Rectal smooth muscle tissue (tissue), 1 donor: Measurements from ENCODE around the gene GPR78.

Experiments
- H3K27ac ChIP-seq: one replicate; pipeline ENCODE4 v1.7.0; 2013; ENCODE audit warnings: low read depth, low read length, inconsistent platforms
- H3K27me3 ChIP-seq: one replicate; pipeline ENCODE4 v1.7.0; 2013; ENCODE audit warnings: low read length; ENCODE audit not compliant: control insufficient read depth, insufficient read depth
- H3K36me3 ChIP-seq: one replicate; pipeline ENCODE4 v1.7.0; 2013; ENCODE audit warnings: low read length; ENCODE audit not compliant: control insufficient read depth, insufficient read depth
- H3K4me1 ChIP-seq: one replicate; pipeline ENCODE4 v1.7.0; 2013; ENCODE audit warnings: low read length; ENCODE audit not compliant: control insufficient read depth, insufficient read depth
- H3K4me3 ChIP-seq: one replicate; pipeline ENCODE4 v1.7.0; 2013; ENCODE audit warnings: low read length
- H3K9ac ChIP-seq: one replicate; pipeline ENCODE4 v1.7.0; 2013; ENCODE audit warnings: low read length

GPR78 gene

DNA sequence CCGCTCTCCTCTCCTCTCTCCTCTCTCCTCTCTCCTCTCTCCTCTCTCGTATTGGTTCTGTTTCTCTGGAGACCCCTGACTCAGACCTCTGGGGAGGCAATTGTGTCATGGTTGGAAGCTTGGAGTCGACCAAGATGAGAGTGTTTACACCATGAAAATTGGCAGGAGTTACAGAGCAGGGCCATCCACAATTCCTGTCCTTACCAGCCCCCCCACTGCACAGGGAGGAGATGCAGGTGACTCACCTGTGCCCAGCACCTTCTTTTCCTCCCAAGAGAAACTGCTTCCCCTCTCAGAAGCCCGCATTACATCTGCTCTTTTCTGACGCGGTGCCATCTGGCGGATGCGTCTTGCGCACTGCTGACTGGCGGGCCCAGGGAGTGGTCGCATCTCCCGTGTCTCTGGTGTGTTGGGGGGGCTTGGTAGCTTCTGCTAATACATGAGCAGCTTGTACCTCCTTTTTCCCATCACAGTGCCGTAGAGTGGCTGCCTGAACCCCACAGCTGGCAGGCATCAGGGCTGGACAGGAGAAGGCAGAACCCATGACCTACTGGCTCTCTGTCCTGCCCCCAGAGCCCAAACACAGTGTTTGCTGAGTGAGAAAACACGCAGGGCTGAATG, 31.4 kb upstream of the GPR78 start:
- Histone ChIP-seq H3K27me3 (peaks cover 4% of the 10 kb centered on the region), H3K27ac (no peak overlapping the region), H3K36me3 (no peaks in the 10 kb centered on the region), H3K9ac (no peak overlapping the region), H3K4me1 (no peaks in the 10 kb centered on the region), H3K4me3 (no peak overlapping the region)

GRCh38 chr4:8549352-8549931, 30.8 kb upstream of the GPR78 start:
- Histone ChIP-seq H3K9ac (no peak overlapping the region), H3K4me3 (no peak overlapping the region), H3K4me1 (no peaks in the 10 kb centered on the region), H3K27ac (no peak overlapping the region), H3K27me3 (peaks cover 4% of the 10 kb centered on the region), H3K36me3 (no peaks in the 10 kb centered on the region)

DNA sequence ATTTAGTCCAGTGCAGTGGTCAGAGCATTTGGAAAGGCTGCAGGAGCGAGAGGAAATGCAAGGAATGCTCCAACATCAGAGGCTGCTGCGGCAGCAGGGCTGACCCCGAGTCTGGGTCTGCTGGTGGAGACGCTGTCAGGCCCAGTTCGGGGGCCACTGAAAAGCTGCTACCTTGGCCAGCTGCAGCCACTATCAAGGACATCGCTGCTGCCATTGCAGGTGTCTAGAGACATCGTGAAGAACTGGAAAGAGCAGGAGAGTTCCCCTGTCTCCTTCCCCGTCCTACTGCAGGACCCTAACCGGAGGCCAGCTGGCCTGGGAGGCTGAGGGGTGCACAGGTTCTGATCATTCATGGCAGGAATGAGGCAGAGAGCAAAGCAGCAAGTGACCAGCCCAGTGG, 29.5 kb upstream of the GPR78 start:
- peaks cover 4% of the 10 kb centered on the region for H3K27me3 ChIP-seq
- no peak overlapping the region for H3K4me3 ChIP-seq
- H3K4me1 ChIP-seq, result no peaks in the 10 kb centered on the region
- H3K9ac ChIP-seq, result no peak overlapping the region
- no peaks in the 10 kb centered on the region for H3K36me3 ChIP-seq
- no peak overlapping the region for H3K27ac ChIP-seq

- Histone ChIP-seq H3K36me3 (no peaks in the 10 kb centered on the region), H3K27me3 (peaks cover 4% of the 10 kb centered on the region), H3K27ac (no peak overlapping the region), H3K9ac (no peak overlapping the region), H3K4me3 (no peak overlapping the region), H3K4me1 (no peaks in the 10 kb centered on the region)
These were observed 28.2 kb upstream of the GPR78 start for GRCh38 chr4:8552024-8552423.

DNA sequence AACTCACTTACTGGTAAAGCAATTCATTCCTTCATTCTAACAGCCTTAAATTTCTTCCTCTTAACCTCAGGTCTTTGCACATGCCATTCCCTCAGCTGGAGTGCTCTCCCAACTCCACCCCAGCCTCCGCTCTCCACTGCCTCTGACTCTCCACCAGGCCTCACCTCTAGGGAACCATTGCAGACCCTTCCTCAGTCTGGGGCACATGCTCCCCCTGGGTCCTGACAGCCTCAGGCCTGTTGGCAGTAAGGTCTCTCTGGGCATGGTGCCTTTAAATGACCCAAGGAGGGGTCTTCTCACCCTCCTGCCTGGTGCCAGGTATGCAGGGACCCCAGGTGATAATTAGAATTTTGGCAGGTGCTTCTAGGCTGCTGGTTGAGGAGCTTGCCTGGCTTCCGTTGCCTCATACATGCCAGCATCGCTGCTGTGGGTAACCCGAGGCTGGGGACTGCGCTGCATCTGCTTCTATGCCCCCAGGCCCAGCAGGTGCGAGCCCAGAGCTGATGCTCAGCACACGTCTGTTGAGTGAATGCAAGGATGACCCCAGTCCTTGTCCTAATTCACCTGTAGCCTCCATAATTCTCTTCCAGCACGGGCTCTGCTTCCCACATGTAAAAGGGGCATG, 27.5 kb upstream of the GPR78 start:
- no peak overlapping the region for H3K4me3 ChIP-seq
- no peaks in the 10 kb centered on the region for H3K36me3 ChIP-seq
- H3K27me3 ChIP-seq, result peaks cover 4% of the 10 kb centered on the region
- no peaks in the 10 kb centered on the region for H3K4me1 ChIP-seq
- no peak overlapping the region for H3K9ac ChIP-seq
- H3K27ac ChIP-seq, result no peak overlapping the region

GRCh38 chr4:8553216-8553615, 27.0 kb upstream of the GPR78 start:
- H3K9ac ChIP-seq, result no peak overlapping the region

DNA sequence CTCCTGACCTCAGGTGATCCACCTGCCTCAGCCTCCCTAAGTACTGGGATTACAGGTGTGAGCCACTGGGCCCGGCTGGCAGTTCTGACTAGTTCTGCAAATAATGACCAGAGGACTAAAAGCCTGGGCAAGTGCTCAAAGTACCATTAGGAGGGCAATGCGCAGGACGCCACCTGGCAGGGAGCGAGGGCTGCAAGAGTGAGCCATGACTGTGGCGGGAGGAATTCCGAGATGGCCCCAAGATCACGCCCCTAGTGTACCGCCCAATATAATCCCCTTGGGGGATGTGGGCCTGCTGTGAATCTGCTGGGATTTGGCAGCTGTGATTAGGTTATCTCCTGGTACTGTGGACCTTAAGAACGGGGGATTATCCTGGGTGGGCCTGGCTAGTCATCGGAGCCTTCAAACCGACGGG, 26.2 kb upstream of the GPR78 start:
- Histone ChIP-seq H3K27ac (no peak overlapping the region), H3K27me3 (peaks cover 4% of the 10 kb centered on the region), H3K36me3 (no peaks in the 10 kb centered on the region), H3K9ac (no peak overlapping the region), H3K4me3 (no peak overlapping the region), H3K4me1 (no peaks in the 10 kb centered on the region)

More at GRCh38 chr4:8553216-8553615, 27.0 kb upstream of the GPR78 start:
- Histone ChIP-seq H3K4me3 (no peak overlapping the region), H3K4me1 (no peaks in the 10 kb centered on the region), H3K27me3 (peaks cover 4% of the 10 kb centered on the region), H3K36me3 (no peaks in the 10 kb centered on the region), H3K27ac (no peak overlapping the region)

- H3K36me3 ChIP-seq, result no peaks in the 10 kb centered on the region
- H3K27ac ChIP-seq, result no peak overlapping the region
- H3K4me3 ChIP-seq, result no peak overlapping the region
- H3K4me1 ChIP-seq, result no peaks in the 10 kb centered on the region
- H3K27me3 ChIP-seq, result no peaks in the 10 kb centered on the region
- no peak overlapping the region for H3K9ac ChIP-seq
These were observed 25.6 kb upstream of the GPR78 start for GRCh38 chr4:8554555-8555100.

DNA sequence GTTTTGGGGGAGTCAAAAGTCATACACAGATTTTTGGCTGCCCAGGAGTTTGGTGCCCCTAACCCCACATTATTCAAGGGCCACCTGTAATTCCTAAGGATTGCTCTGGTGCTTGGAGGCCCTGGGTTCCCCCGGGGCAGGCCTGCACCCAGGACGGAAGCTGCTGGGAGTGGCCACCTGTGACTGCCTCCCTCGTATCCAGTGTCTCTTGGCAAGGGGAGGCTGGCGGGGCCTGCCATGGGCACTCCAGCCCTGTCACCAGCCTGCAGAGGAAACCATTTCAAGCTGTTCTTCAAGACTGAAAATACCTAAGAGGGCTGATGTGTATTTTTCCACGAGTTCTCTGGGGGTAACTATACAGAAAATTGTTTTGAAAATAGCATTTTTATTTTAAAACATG, 24.5 kb upstream of the GPR78 start:
- H3K27ac ChIP-seq, result no peak overlapping the region
- H3K36me3 ChIP-seq, result no peaks in the 10 kb centered on the region
- no peaks in the 10 kb centered on the region for H3K27me3 ChIP-seq
- H3K9ac ChIP-seq, result no peak overlapping the region
- H3K4me3 ChIP-seq, result no peak overlapping the region
- H3K4me1 ChIP-seq, result no peaks in the 10 kb centered on the region

DNA sequence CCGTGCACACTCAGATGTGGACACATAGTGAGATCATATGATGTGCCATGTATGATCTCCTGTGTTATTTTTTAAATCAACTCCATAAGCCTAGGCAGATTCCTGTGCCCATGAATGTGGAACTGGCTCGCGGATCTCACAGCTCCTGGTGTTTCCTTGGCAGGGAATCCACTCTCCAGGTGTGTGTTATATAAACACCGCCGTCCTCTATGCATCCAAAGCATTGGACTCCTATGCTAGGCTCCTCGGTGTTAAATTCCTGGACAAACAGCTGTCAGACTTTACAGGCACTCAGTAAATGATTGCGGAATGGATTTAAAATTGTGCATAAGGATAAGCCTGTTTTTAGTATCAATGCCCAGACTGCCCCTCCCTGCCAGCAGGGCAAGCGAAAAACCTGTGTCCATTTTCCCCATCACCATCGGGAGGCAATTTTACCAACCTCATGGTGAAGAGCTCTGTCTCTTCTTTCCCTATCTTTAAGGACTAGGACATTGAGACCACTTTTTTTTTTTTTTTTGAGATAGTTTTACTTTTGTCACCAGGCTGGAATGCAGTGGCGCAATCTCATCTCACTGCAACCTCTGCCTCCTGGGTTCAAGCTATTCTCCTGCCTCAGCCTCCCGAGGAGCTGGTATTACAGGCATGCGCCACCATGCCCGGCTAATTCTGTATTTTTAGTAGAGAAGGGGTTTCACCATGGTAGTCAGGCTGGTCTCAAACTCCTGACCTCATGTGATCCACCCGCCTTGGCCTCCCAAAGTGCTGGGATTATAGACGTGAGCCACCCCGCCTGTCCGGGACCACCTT, 23.6 kb upstream of the GPR78 start:
- Histone ChIP-seq H3K4me3 (no peak overlapping the region), H3K9ac (no peak overlapping the region), H3K4me1 (no peaks in the 10 kb centered on the region), H3K27ac (no peak overlapping the region), H3K27me3 (no peaks in the 10 kb centered on the region), H3K36me3 (no peaks in the 10 kb centered on the region)

GRCh38 chr4:8557151-8558076, 22.8 kb upstream of the GPR78 start:
- Histone ChIP-seq H3K27me3 (no peaks in the 10 kb centered on the region), H3K36me3 (no peaks in the 10 kb centered on the region)

More at GRCh38 chr4:8557151-8558076, 22.8 kb upstream of the GPR78 start:
- Histone ChIP-seq H3K27ac (no peak overlapping the region), H3K4me1 (no peaks in the 10 kb centered on the region), H3K9ac (no peak overlapping the region), H3K4me3 (no peak overlapping the region)
